ENCODE results near the gene NRP1.

DNA sequence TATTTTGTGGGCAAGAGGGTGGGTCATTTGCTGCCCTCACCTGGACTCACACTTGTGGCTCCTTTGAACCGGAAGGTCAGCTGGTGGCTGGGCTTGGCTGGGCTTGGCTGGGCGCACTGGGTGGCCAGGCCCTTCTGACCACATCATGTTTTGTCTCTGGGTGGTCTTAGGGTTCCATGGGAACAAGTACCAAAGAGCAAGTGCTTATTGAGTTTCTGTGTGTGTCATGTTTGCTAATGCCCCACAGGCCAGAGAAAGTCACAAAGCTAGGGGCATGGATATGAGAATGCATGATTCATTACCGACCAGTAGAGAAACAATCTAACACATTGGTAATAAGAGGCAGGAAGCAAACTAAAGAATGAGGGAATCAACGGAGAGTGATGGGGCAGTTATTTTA is 33.6 kb upstream of the NRP1 start:
- no peak for TF ChIP-seq EGR1 (IDR thresholded peaks at IDR 0.05)
- TF ChIP-seq RAD21 (IDR thresholded peaks at IDR 0.05; ENCODE audit: low read depth): no peak
- TF ChIP-seq NFIC (IDR thresholded peaks at IDR 0.05): no peak
- TF ChIP-seq YY1 (IDR thresholded peaks at IDR 0.05; ENCODE audit: low read depth): no peak
